Nephron (organoid): ENCODE data around the gene ERBB4.

Experiments used
- H3K27ac Mint-ChIP-seq, 3 experiments: 2 replicates each; pipeline ENCODE4 v1.8.0; 2020; ENCODE audit warnings: mixed read lengths in 3 of 3, mild to moderate bottlenecking in 2 of 3, moderate library complexity in 1 of 3
- H3K27me3 Mint-ChIP-seq: 2 replicates; pipeline ENCODE4 v1.8.0; 2021; ENCODE audit warnings: low read depth, mild to moderate bottlenecking, moderate library complexity, mixed read lengths
- H3K36me3 Mint-ChIP-seq: 2 replicates; pipeline ENCODE4 v1.8.0; 2020; ENCODE audit warnings: low read depth, mixed read lengths
- H3K4me1 Mint-ChIP-seq: 2 replicates; pipeline ENCODE4 v1.8.0; 2020; ENCODE audit warnings: mixed read lengths
- H3K4me3 Mint-ChIP-seq, 3 experiments: 2 replicates each; pipeline ENCODE4 v1.8.0; 2020; ENCODE audit warnings: mild to moderate bottlenecking in 3 of 3, mixed read lengths in 3 of 3, moderate library complexity in 2 of 3
- H3K9me3 Mint-ChIP-seq: 2 replicates; pipeline ENCODE4 v1.8.0; 2020; ENCODE audit warnings: mixed read lengths
- TF ChIP-seq, protein P1 (sequence below), 3 experiments: fragments of 200-600 bp; sonication (generic); IDR thresholded peaks; one replicate each; pipeline ENCODE4 v1.5.0; 2021; ENCODE audit warnings: antibody characterized with exemption in 3 of 3; ENCODE audit not compliant: unreplicated experiment in 3 of 3

Gene ERBB4

DNA sequence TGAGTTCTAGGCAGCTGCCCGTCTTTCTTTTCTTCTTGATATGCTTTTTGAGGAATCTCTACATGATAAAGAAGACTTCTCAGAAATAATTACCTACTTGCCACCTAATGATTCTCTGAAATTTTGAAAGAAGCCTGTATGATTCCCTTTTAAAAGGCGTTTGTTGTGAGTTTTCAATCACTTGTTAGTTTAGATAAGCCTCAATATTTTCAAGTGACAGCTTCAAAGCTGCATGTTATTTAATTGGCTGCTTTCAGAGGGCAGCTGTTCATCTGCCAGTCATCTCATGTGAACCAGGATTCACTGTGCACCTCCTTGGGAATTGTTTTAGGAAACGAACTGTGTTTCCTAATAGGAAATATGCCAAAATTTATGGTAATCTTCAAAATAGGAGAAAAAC, 1044.1 kb downstream of the ERBB4 start:
- H3K4me3 Mint-ChIP-seq = no peak overlapping the region
- H3K27ac Mint-ChIP-seq = no peak overlapping the region
- H3K9me3 Mint-ChIP-seq = no peaks in the 10 kb centered on the region
- H3K27me3 Mint-ChIP-seq = no peaks in the 10 kb centered on the region
- no peaks in the 10 kb centered on the region for H3K36me3 Mint-ChIP-seq
- H3K4me1 Mint-ChIP-seq = no peaks in the 10 kb centered on the region
- TF ChIP-seq, protein P1, sequence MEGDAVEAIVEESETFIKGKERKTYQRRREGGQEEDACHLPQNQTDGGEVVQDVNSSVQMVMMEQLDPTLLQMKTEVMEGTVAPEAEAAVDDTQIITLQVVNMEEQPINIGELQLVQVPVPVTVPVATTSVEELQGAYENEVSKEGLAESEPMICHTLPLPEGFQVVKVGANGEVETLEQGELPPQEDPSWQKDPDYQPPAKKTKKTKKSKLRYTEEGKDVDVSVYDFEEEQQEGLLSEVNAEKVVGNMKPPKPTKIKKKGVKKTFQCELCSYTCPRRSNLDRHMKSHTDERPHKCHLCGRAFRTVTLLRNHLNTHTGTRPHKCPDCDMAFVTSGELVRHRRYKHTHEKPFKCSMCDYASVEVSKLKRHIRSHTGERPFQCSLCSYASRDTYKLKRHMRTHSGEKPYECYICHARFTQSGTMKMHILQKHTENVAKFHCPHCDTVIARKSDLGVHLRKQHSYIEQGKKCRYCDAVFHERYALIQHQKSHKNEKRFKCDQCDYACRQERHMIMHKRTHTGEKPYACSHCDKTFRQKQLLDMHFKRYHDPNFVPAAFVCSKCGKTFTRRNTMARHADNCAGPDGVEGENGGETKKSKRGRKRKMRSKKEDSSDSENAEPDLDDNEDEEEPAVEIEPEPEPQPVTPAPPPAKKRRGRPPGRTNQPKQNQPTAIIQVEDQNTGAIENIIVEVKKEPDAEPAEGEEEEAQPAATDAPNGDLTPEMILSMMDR (IDR thresholded peaks at IDR 0.05; ENCODE audit: unreplicated experiment in 3 of 3) = no peak

DNA sequence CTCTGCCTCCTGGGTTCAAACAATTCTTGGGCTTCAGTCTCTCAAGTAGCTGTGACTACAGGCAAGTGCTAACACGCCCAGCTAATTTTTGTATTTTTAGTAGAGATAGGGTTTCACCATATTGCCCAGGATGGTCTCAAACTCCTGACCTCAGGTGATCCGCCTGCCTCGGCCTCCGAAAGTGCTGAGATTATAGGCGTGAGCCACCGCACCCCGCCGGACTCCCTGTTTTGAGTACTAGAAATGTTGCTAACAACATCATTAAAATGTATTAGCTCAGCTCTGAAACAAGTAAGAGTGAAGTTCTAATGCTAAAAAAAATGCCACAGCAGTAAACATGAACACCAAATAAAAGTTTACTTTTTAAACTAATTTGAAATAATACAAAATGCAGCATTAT, 1044.5 kb downstream of the ERBB4 start:
- no peaks in the 10 kb centered on the region for H3K9me3 Mint-ChIP-seq
- no peaks in the 10 kb centered on the region for H3K36me3 Mint-ChIP-seq
- H3K27me3 Mint-ChIP-seq = no peaks in the 10 kb centered on the region
- no peak overlapping the region for H3K27ac Mint-ChIP-seq
- H3K4me1 Mint-ChIP-seq = no peaks in the 10 kb centered on the region
- H3K4me3 Mint-ChIP-seq = no peak overlapping the region
- TF ChIP-seq, protein P1 (IDR thresholded peaks at IDR 0.05; ENCODE audit: unreplicated experiment in 3 of 3) = no peak

DNA sequence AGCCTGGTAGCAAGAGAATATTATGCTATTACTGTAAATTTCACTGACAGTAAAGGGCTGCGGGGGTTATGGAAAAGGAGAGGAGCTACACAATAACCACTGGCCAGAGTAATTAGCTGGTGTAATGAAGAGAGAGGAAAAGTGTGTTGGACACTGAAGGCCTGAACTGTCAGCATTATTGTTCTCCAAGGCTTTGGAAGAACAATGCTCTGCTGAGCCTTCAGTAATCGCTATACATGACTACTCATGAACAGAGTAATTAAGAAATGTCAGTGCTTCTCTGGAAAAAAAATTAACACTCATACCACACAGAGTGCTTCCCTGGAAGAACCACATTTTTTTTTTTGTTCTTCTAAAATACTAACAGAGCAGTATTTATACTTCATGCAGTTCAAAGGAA, 1050.9 kb downstream of the ERBB4 start:
- TF ChIP-seq, protein P1 (IDR thresholded peaks at IDR 0.05; ENCODE audit: unreplicated experiment in 3 of 3) = no peak
- Mint-ChIP-seq H3K36me3 (no peaks in the 10 kb centered on the region), H3K27ac (peak overlapping the region; percentile 48 to 83 (median 56)), H3K9me3 (no peaks in the 10 kb centered on the region), H3K27me3 (no peaks in the 10 kb centered on the region), H3K4me1 (no peaks in the 10 kb centered on the region), H3K4me3 (no peak overlapping the region)

DNA sequence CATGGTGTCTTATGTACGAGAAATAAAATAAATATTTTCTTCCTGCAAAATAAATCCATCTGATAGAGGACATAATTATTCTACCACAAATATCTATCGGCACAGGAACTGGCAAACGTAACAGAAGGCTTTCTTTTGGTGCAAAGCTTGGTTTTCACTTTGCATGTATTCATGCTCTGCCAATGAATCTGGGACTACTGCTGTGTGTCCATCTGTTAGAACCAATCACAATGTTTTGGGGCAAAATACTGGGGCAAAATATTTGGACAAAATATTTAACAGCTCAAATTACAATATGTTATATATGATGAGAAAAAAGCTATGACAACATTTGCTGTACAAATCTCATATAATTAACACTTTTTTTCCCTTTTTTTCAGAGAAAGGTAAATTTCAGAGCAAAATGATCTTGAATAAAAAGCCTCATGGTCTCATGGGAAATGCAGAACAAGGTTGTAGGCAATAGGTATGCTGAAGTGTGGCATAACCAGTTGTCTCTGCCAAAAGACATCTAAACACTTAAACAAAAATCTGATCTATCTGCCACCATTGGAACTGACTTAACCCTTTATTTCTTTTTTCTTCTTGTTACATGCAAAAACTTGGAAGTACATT, 1059.0 kb downstream of the ERBB4 start:
- Mint-ChIP-seq H3K27me3 (no peaks in the 10 kb centered on the region), H3K36me3 (no peaks in the 10 kb centered on the region), H3K9me3 (no peaks in the 10 kb centered on the region)

DNA sequence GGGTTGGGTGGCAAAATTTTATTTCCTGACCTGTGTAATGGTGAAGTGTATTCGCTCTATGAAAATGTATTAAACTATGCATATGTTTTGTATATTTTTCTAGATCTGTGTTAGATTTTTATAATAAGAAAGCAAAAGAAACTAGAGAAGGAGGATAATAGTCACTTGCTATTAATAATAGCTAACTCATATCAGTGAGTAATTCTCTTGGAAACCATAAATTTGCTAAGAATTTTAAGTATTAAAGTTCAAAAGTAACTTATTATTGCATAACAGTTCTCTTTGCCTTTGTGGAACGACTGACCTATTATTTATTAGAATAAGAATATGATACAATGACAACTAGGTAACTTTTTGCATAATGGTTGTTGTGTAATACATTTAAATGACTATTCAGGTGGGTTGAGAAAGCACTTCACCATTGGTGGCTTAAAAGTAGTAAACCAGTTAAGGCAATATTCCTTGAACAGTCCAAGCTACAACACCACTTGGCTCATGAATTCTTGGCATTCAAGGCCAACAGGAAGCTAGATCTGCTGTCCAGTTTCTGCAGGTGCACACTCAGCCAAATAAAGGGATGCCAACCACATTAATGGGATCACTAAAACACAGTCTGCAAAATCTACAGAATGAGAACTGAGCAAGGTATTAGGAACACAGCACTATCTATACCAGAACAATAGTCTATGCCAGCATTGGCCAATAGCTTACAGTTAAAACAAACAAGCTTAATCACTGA, 1060.9 kb downstream of the ERBB4 start:
- Mint-ChIP-seq H3K27ac (no peak overlapping the region), H3K4me3 (no peak overlapping the region), H3K9me3 (no peaks in the 10 kb centered on the region), H3K27me3 (no peaks in the 10 kb centered on the region), H3K36me3 (no peaks in the 10 kb centered on the region), H3K4me1 (no peaks in the 10 kb centered on the region)
- TF ChIP-seq, protein P1 (IDR thresholded peaks at IDR 0.05; ENCODE audit: unreplicated experiment in 3 of 3) = no peak

More for the DNA sequence above, 1059.0 kb downstream of the ERBB4 start:
- Mint-ChIP-seq H3K4me3 (no peak overlapping the region), H3K4me1 (no peaks in the 10 kb centered on the region), H3K27ac (no peak overlapping the region)
- TF ChIP-seq, protein P1 (IDR thresholded peaks at IDR 0.05; ENCODE audit: unreplicated experiment in 3 of 3) = no peak

DNA sequence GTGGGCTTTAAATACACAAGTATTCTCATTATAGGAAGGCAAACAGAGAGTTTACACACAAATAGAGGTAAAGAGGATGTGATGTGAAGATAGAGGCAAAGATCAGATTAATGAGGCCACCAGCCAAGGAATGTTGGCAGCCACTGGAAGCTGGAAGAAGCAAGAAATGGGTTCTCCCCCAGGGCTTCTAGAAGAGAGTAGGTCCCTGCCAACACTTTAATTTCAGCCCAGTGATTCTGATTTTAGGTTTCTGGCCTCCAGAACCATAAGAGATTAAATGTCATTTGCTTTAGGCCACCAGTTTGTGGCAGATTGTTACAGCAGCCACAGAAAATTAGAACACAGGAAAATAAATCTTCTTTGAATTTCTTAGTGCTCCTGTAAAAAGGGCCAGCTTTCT, 1065.5 kb downstream of the ERBB4 start:
- no peak overlapping the region for H3K4me3 Mint-ChIP-seq
- H3K9me3 Mint-ChIP-seq = peaks cover 3% of the 10 kb centered on the region
- no peaks in the 10 kb centered on the region for H3K27me3 Mint-ChIP-seq
- H3K4me1 Mint-ChIP-seq = peaks cover 4% of the 10 kb centered on the region
- TF ChIP-seq, protein P1 (IDR thresholded peaks at IDR 0.05; ENCODE audit: unreplicated experiment in 3 of 3) = no peak
- no peaks in the 10 kb centered on the region for H3K36me3 Mint-ChIP-seq
- no peak overlapping the region for H3K27ac Mint-ChIP-seq
